Measurements from ENCODE around the gene NXPE3.

- no peak for TF ChIP-seq POLR2A (IDR thresholded peaks at IDR 0.05)
- TF ChIP-seq CTCF (IDR thresholded peaks at IDR 0.05): no peak
Measured at GRCh38 chr3:101816215-101817149, 37.5 kb downstream of the NXPE3 start.

Data from sigmoid colon (tissue), 3 donors.